HPDE6-E6E7 (cell line): Measurements from ENCODE around the gene TMPRSS9.
A peak's percentile ranks its signal among the peaks of the same experiment; 100 is the strongest.

Source experiments
- DNase-seq: peaks from one replicate; pipeline ENCODE4 v3.0.0; 2011; ENCODE audit warnings: missing footprints; ENCODE audit errors: extremely low spot score

TMPRSS9 gene

GRCh38 chr19:2434721-2435265 lies 74.7 kb downstream of the TMPRSS9 start:
- DNase-seq = no peak

GRCh38 chr19:2436384-2436783 lies 76.3 kb downstream of the TMPRSS9 start:
- no peak for DNase-seq

GRCh38 chr19:2436926-2437325 lies 76.9 kb downstream of the TMPRSS9 start:
- DNase-seq = no peak

- no peak for DNase-seq
Observed at GRCh38 chr19:2438178-2438577, 78.1 kb downstream of the TMPRSS9 start.

GRCh38 chr19:2440515-2440914 lies 80.5 kb downstream of the TMPRSS9 start:
- DNase-seq = no peak

- DNase-seq = no peak
Observed at GRCh38 chr19:2441096-2441752, 81.2 kb downstream of the TMPRSS9 start.

- no peak for DNase-seq
Observed at GRCh38 chr19:2443116-2443784, 83.2 kb downstream of the TMPRSS9 start.

GRCh38 chr19:2443785-2444182 lies 83.7 kb downstream of the TMPRSS9 start:
- DNase-seq = no peak

GRCh38 chr19:2444251-2445002 lies 84.4 kb downstream of the TMPRSS9 start:
- no peak for DNase-seq

GRCh38 chr19:2446381-2446780 lies 86.3 kb downstream of the TMPRSS9 start:
- no peak for DNase-seq

GRCh38 chr19:2449019-2449418 lies 89.0 kb downstream of the TMPRSS9 start:
- no peak for DNase-seq

GRCh38 chr19:2451138-2451537 lies 91.1 kb downstream of the TMPRSS9 start:
- DNase-seq = no peak

GRCh38 chr19:2451741-2452140 lies 91.7 kb downstream of the TMPRSS9 start:
- no peak for DNase-seq

GRCh38 chr19:2453431-2454025 lies 93.5 kb downstream of the TMPRSS9 start:
- DNase-seq = no peak

GRCh38 chr19:2454199-2454961 lies 94.3 kb downstream of the TMPRSS9 start:
- no peak for DNase-seq

- no peak for DNase-seq
Observed at GRCh38 chr19:2454962-2455850, 95.1 kb downstream of the TMPRSS9 start.

- DNase-seq = peak; percentile 48
Observed at GRCh38 chr19:2455851-2456570, 95.9 kb downstream of the TMPRSS9 start.

- no peak for DNase-seq
Observed at GRCh38 chr19:2457394-2458037, 97.5 kb downstream of the TMPRSS9 start.

- DNase-seq = no peak
Observed at GRCh38 chr19:2458054-2458453, 98.0 kb downstream of the TMPRSS9 start.
